GM04503 (cell line): ENCODE data around the gene MEGF11.

Experiments used
- DNase-seq: peaks from one replicate; pipeline ENCODE4 v3.0.0-alpha.2; 2012; ENCODE audit warnings: low read depth

The MEGF11 gene

GRCh38 chr15:66139591-66140207 is 113.9 kb downstream of the MEGF11 start:
- DNase-seq: no peak

GRCh38 chr15:66138892-66139590 is 114.5 kb downstream of the MEGF11 start:
- no peak for DNase-seq

GRCh38 chr15:66138096-66138783 is 115.3 kb downstream of the MEGF11 start:
- DNase-seq: no peak

- DNase-seq: no peak
These were observed 116.6 kb downstream of the MEGF11 start for GRCh38 chr15:66136948-66137347.

- DNase-seq: no peak
These were observed 117.9 kb downstream of the MEGF11 start for GRCh38 chr15:66135664-66136063.

GRCh38 chr15:66134284-66134683 is 119.3 kb downstream of the MEGF11 start:
- DNase-seq: no peak

GRCh38 chr15:66133247-66133885 is 120.2 kb downstream of the MEGF11 start:
- no peak for DNase-seq

GRCh38 chr15:66132251-66132816 is 121.2 kb downstream of the MEGF11 start:
- no peak for DNase-seq

GRCh38 chr15:66131831-66132230 is 121.7 kb downstream of the MEGF11 start:
- no peak for DNase-seq

GRCh38 chr15:66131200-66131599 is 122.3 kb downstream of the MEGF11 start:
- no peak for DNase-seq

GRCh38 chr15:66130496-66131034 is 123.0 kb downstream of the MEGF11 start:
- no peak for DNase-seq

GRCh38 chr15:66129586-66129985 is 124.0 kb downstream of the MEGF11 start:
- no peak for DNase-seq

- DNase-seq: no peak
These were observed 125.4 kb downstream of the MEGF11 start for GRCh38 chr15:66128116-66128680.

- no peak for DNase-seq
These were observed 127.1 kb downstream of the MEGF11 start for GRCh38 chr15:66126456-66126855.

GRCh38 chr15:66126031-66126441 is 127.5 kb downstream of the MEGF11 start:
- no peak for DNase-seq

- no peak for DNase-seq
These were observed 128.9 kb downstream of the MEGF11 start for GRCh38 chr15:66124651-66125050.

GRCh38 chr15:66123799-66124198 is 129.8 kb downstream of the MEGF11 start:
- DNase-seq: no peak

GRCh38 chr15:66120422-66120821 is 133.1 kb downstream of the MEGF11 start:
- DNase-seq: no peak

- no peak for DNase-seq
These were observed 135.7 kb downstream of the MEGF11 start for GRCh38 chr15:66117841-66118240.

- DNase-seq: no peak
These were observed 137.9 kb downstream of the MEGF11 start for GRCh38 chr15:66115568-66116206.

- no peak for DNase-seq
These were observed 138.6 kb downstream of the MEGF11 start for GRCh38 chr15:66114863-66115425.
